CD4-positive, alpha-beta T cell (primary cell): ENCODE measurements around the gene CELF4. TPM values are rescaled to one million over a fixed set of nuclear protein-coding genes. Genes with fewer than 3 reads are reported as not detected.

Source experiments
- ATAC-seq: fragments of 200-7000 bp; cut with Tn5 transposase; one replicate; pipeline ENCODE4 v1.10.0; 2022; ENCODE audit warnings: mild to moderate bottlenecking; ENCODE audit not compliant: poor library complexity
- CTCF ChIA-PET: fragments of 350-600 bp; sonication (Branson Sonifier 250); formaldehyde crosslinking; loops from one replicate; lab custom pipeline; 2021; ENCODE audit warnings: antibody characterized with exemption, inconsistent platforms; lab: Charles Lee
- POLR2A ChIA-PET: fragments of 350-600 bp; sonication (Branson Sonifier 250); formaldehyde crosslinking; loops from one replicate; lab custom pipeline; 2021; ENCODE audit warnings: antibody characterized with exemption, inconsistent platforms; lab: Charles Lee
- DNase-seq, 14 experiments: peaks; one replicate each; pipeline ENCODE4 v3.0.0-alpha.2; 2013 to 2020; ENCODE audit warnings: mixed read lengths in 2 of 14
- H3K27ac ChIP-seq, 2 donors: one replicate each; pipeline versions ENCODE4 v1.5.1 to v1.7.0; 2013; ENCODE audit warnings: low read length in 2 of 2, low read depth in 1 of 2, mild to moderate bottlenecking in 1 of 2
- H3K27me3 ChIP-seq, 2 experiments: 1 replicate in 1 of 2; 2 replicates in 1 of 2; pipeline versions ENCODE4 v1.6.1 to v1.7.0; 2013; ENCODE audit warnings: low read length in 2 of 2, control low read depth in 1 of 2, mild to moderate bottlenecking in 1 of 2, moderate library complexity in 1 of 2; ENCODE audit not compliant: insufficient read depth in 2 of 2, control insufficient read depth in 1 of 2
- H3K36me3 ChIP-seq: one replicate; pipeline ENCODE4 v1.6.1; 2013; ENCODE audit warnings: low read length, control low read depth; ENCODE audit not compliant: insufficient read depth
- H3K4me1 ChIP-seq: one replicate; pipeline ENCODE4 v1.6.1; 2013; ENCODE audit warnings: low read length, control low read depth; ENCODE audit not compliant: insufficient read depth
- H3K4me3 ChIP-seq: one replicate; pipeline ENCODE4 v1.5.1; 2013; ENCODE audit warnings: mild to moderate bottlenecking, low read length, moderate library complexity
- H3K9me3 ChIP-seq, 2 experiments: 1 replicate in 1 of 2; 2 replicates in 1 of 2; pipeline versions ENCODE4 v1.6.1 to v1.7.0; 2013; ENCODE audit warnings: low read length in 2 of 2, mild to moderate bottlenecking in 2 of 2, control low read depth in 1 of 2, moderate library complexity in 1 of 2; ENCODE audit not compliant: control insufficient read depth in 1 of 2, insufficient read depth in 1 of 2
- H3K27ac Mint-ChIP-seq: one replicate; pipeline ENCODE4 v1.8.0; 2020; ENCODE audit warnings: mixed read lengths
- H3K27me3 Mint-ChIP-seq: one replicate; pipeline ENCODE4 v1.8.0; 2021; ENCODE audit warnings: mixed read lengths
- H3K36me3 Mint-ChIP-seq: one replicate; pipeline ENCODE4 v1.8.0; 2021; ENCODE audit warnings: low read depth, mixed read lengths
- H3K4me1 Mint-ChIP-seq: one replicate; pipeline ENCODE4 v1.8.0; 2021; ENCODE audit warnings: low read depth, mixed read lengths
- H3K4me3 Mint-ChIP-seq: one replicate; pipeline ENCODE4 v1.8.0; 2020; ENCODE audit warnings: mild to moderate bottlenecking, mixed read lengths
- H3K9me3 Mint-ChIP-seq: one replicate; pipeline ENCODE4 v1.8.0; 2020; ENCODE audit warnings: mixed read lengths
- CTCF ChIP-seq: fragments of 200-600 bp; IDR thresholded peaks from one replicate; pipeline ENCODE4 v1.8.0; 2022; ENCODE audit warnings: antibody characterized with exemption, mild to moderate bottlenecking
- intact Hi-C, 2 experiments: fragments of 100-400 bp; cut with DNase I in 1 of 2; cut with micrococcal nuclease in 1 of 2; formaldehyde crosslinking; loops; one replicate each; pipeline versions ENCODE4 v1.15.1 to v1.9.0; 2023 to 2025; cut with DNase I, micrococcal nuclease
- total RNA-seq, 174 experiments: library from RNA in 2 of 174; stranded (reverse) in 2 of 174; gene quantifications; one replicate each; pipeline ENCODE4 v1.2.3 and lab custom pipeline; 2021 to 2026

CELF4 gene
- total RNA-seq, 2 experiments from 2014 or later = not detected

GRCh38 chr18:37604032-37604431 is 38.4 kb upstream of the CELF4 start:
- no peak for TF ChIP-seq CTCF
- intact Hi-C loops = no loop called here
- Histone ChIP-seq H3K27ac (no peak overlapping the region), H3K36me3 (no peaks in the 10 kb centered on the region), H3K27me3 (peaks cover 0 to 3% of the 10 kb centered on the region in 2 experiments), H3K9me3 (peaks cover 0 to 17% of the 10 kb centered on the region in 2 experiments), H3K4me1 (no peaks in the 10 kb centered on the region), H3K4me3 (no peak overlapping the region)
- no peaks in the 10 kb centered on the region for H3K27me3 Mint-ChIP-seq
- peaks cover 5% of the 10 kb centered on the region for H3K9me3 Mint-ChIP-seq
- H3K27ac Mint-ChIP-seq = no peak overlapping the region
- H3K4me1 Mint-ChIP-seq = no peaks in the 10 kb centered on the region
- no peak for DNase-seq
- CTCF ChIA-PET = no interaction called here
- no peaks in the 10 kb centered on the region for H3K36me3 Mint-ChIP-seq
- ATAC-seq = no peak
- H3K4me3 Mint-ChIP-seq = no peak overlapping the region
- POLR2A ChIA-PET = no interaction called here

- ATAC-seq (no peak), DNase-seq (no peak)
- H3K4me3 Mint-ChIP-seq = no peak overlapping the region
- Histone ChIP-seq H3K27ac (no peak overlapping the region), H3K36me3 (no peaks in the 10 kb centered on the region), H3K4me1 (no peaks in the 10 kb centered on the region), H3K27me3 (no peaks in the 10 kb centered on the region), H3K4me3 (no peak overlapping the region), H3K9me3 (peaks cover 0 to 9% of the 10 kb centered on the region in 2 experiments)
- ChIA-PET POLR2A (no interaction called here), CTCF (no interaction called here)
- H3K36me3 Mint-ChIP-seq = no peaks in the 10 kb centered on the region
- intact Hi-C loops = no loop called here
- no peak overlapping the region for H3K27ac Mint-ChIP-seq
- H3K4me1 Mint-ChIP-seq = no peaks in the 10 kb centered on the region
- no peaks in the 10 kb centered on the region for H3K9me3 Mint-ChIP-seq
- H3K27me3 Mint-ChIP-seq = no peaks in the 10 kb centered on the region
- no peak for TF ChIP-seq CTCF
Observed at GRCh38 chr18:37598966-37599896, 33.6 kb upstream of the CELF4 start.

GRCh38 chr18:37598396-37598795 is 32.8 kb upstream of the CELF4 start:
- Mint-ChIP-seq H3K27me3 (no peaks in the 10 kb centered on the region), H3K27ac (no peak overlapping the region), H3K9me3 (no peaks in the 10 kb centered on the region), H3K4me1 (no peaks in the 10 kb centered on the region), H3K4me3 (no peak overlapping the region), H3K36me3 (no peaks in the 10 kb centered on the region)
- no peak overlapping the region for H3K4me3 ChIP-seq
- no peaks in the 10 kb centered on the region for H3K27me3 ChIP-seq
- CTCF ChIA-PET = no interaction called here
- H3K36me3 ChIP-seq = no peaks in the 10 kb centered on the region
- peaks cover 0 to 6% of the 10 kb centered on the region in 2 experiments for H3K9me3 ChIP-seq
- DNase-seq = no peak
- H3K4me1 ChIP-seq = no peaks in the 10 kb centered on the region
- no peak for TF ChIP-seq CTCF
- H3K27ac ChIP-seq = no peak overlapping the region
- no peak for ATAC-seq
- intact Hi-C loops = no loop called here
- POLR2A ChIA-PET = no interaction called here
